ENCODE results near the gene PIK3C2G.

DNA sequence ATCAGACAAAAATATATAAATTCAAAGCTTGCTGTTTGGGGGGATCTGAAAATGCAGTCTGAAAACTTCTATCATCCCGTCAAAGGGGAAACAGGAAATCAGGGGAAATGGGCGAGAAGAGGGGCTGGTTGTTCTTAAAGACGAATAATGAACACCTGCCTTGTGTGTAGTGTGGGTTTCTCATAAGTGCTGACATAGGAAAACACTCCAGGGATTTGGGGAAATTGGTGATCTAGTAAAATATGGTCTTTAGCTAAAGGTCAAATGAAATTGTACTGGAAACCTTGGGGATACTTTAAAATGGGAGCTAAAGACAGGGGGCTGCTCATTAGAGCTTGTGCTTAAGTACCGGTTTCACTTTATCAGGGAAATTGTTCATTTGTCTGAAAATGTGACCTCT, 39.6 kb upstream of the PIK3C2G start:
- TF ChIP-seq, protein P1, sequence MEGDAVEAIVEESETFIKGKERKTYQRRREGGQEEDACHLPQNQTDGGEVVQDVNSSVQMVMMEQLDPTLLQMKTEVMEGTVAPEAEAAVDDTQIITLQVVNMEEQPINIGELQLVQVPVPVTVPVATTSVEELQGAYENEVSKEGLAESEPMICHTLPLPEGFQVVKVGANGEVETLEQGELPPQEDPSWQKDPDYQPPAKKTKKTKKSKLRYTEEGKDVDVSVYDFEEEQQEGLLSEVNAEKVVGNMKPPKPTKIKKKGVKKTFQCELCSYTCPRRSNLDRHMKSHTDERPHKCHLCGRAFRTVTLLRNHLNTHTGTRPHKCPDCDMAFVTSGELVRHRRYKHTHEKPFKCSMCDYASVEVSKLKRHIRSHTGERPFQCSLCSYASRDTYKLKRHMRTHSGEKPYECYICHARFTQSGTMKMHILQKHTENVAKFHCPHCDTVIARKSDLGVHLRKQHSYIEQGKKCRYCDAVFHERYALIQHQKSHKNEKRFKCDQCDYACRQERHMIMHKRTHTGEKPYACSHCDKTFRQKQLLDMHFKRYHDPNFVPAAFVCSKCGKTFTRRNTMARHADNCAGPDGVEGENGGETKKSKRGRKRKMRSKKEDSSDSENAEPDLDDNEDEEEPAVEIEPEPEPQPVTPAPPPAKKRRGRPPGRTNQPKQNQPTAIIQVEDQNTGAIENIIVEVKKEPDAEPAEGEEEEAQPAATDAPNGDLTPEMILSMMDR (conservative IDR thresholded peaks at IDR 0.05; ENCODE audit: low read length): no peak
- TF ChIP-seq EZH2phosphoT487 (IDR thresholded peaks at IDR 0.05; ENCODE audit: borderline replicate concordance): no peak

Data from Loucy (cell line).